A549 (cell line): ENCODE measurements around the gene NLRC3. TPM values are rescaled to one million over a fixed set of nuclear protein-coding genes. Genes with fewer than 3 reads are reported as not detected.

Experiments
- ATAC-seq, 2 experiments: fragments of 200-7000 bp in 1 of 2; fragments of >200 bp in 1 of 2; cut with Nextera tagmentation in 1 of 2; cut with Tn5 transposase in 1 of 2; 3 replicates each; pipeline versions ENCODE4 v1.8.0 to v1.9.1; 2018 to 2020; ENCODE audit warnings: mild to moderate bottlenecking in 1 of 2, moderate library complexity in 1 of 2
- CTCF ChIA-PET: fragments of 300-600 bp; sonication (Branson Sonifier 250); formaldehyde crosslinking; extraction: SDS; loops from one replicate; lab custom pipeline; 2021; ENCODE audit warnings: antibody characterized with exemption, inconsistent platforms; lab: Yijun Ruan, JAX
- POLR2A ChIA-PET: fragments of 350-600 bp; formaldehyde crosslinking; extraction: SDS; loops from one replicate; lab custom pipeline; 2021; ENCODE audit warnings: antibody characterized with exemption, inconsistent platforms; lab: Yijun Ruan, JAX
- DNase-seq, 2 experiments: peaks; one replicate each; pipeline versions ENCODE4 v3.0.0 to v3.0.0-alpha.2; 2011 to 2016; ENCODE audit warnings: low read depth in 1 of 2, low spot score in 1 of 2
- FAIRE-seq: peaks from 2 replicates; lab custom pipeline; 2011; peaks lifted over from hg19 to GRCh38; lab: Jason Lieb, UNC
- H3K27ac ChIP-seq, 2 experiments: fragments of >200 bp; sonication (Bioruptor Twin); formaldehyde crosslinking; 3 replicates each; pipeline ENCODE4 v1.5.1; 2016 to 2017
- H3K4me1 ChIP-seq: fragments of >200 bp; sonication (Bioruptor Twin); formaldehyde crosslinking; 3 replicates; pipeline ENCODE4 v1.6.1; 2016
- H3K4me2 ChIP-seq: fragments of >200 bp; sonication (Bioruptor Twin); formaldehyde crosslinking; 3 replicates; pipeline ENCODE4 v1.6.1; 2016
- H3K4me3 ChIP-seq: fragments of >200 bp; sonication (Bioruptor Twin); formaldehyde crosslinking; 3 replicates; pipeline ENCODE4 v1.5.1; 2016
- H3K9me3 ChIP-seq: fragments of >200 bp; sonication (Bioruptor Twin); formaldehyde crosslinking; 3 replicates; pipeline ENCODE4 v1.6.1; 2016
- CBX2 ChIP-seq: fragments of 200-600 bp; sonication (generic); IDR thresholded peaks from 2 replicates; pipeline ENCODE4 v1.6.1; 2016; ENCODE audit warnings: low read depth, mild to moderate bottlenecking, borderline replicate concordance
- CBX8 ChIP-seq: fragments of 200-600 bp; sonication (generic); IDR thresholded peaks from 2 replicates; pipeline ENCODE4 v1.6.1; 2016
- CHD2 ChIP-seq: fragments of 150-350 bp; IDR thresholded peaks from 2 replicates; pipeline ENCODE4 v1.6.1; 2014; ENCODE audit warnings: low read length; ENCODE audit not compliant: partially characterized antibody
- EHF ChIP-seq: fragments of 250-450 bp; sonication (Bioruptor Pico); IDR thresholded peaks from 2 replicates; pipeline ENCODE4 v1.5.0; 2020; ENCODE audit warnings: mild to moderate bottlenecking
- ELK1 ChIP-seq: fragments of 150-350 bp; IDR thresholded peaks from 2 replicates; pipeline ENCODE4 v1.6.1; 2014; ENCODE audit warnings: low read depth, mild to moderate bottlenecking, low read length
- EP300 ChIP-seq, 2 experiments: fragments of >200 bp; sonication (Bioruptor Twin); formaldehyde crosslinking; IDR thresholded peaks; 2 replicates in 1 of 2; 3 replicates in 1 of 2; pipeline ENCODE4 v1.6.1; 2016 to 2017
- ESRRA ChIP-seq: fragments of 150-350 bp; IDR thresholded peaks from 2 replicates; pipeline ENCODE4 v1.6.1; 2014; ENCODE audit warnings: mild to moderate bottlenecking, low read length, borderline replicate concordance
- FOSL2 ChIP-seq, 2 experiments: fragments of 450-650 bp in 1 of 2; fragments of >200 bp in 1 of 2; sonication (Bioruptor Twin) in 1 of 2; formaldehyde crosslinking; IDR thresholded peaks; 2 replicates each; pipeline versions ENCODE4 v1.5.0 to v1.6.1; 2016 to 2020; ENCODE audit warnings: mild to moderate bottlenecking in 1 of 2, moderate library complexity in 1 of 2
- GATA3 ChIP-seq: IDR thresholded peaks from 2 replicates; pipeline ENCODE4 v1.6.1; 2012; ENCODE audit warnings: borderline replicate concordance
- HDAC2 ChIP-seq: fragments of 200-600 bp; sonication (generic); IDR thresholded peaks from 2 replicates; pipeline ENCODE4 v1.6.1; 2016
- HEYL ChIP-seq: fragments of 250-450 bp; sonication (Bioruptor Pico); IDR thresholded peaks from 2 replicates; pipeline ENCODE4 v1.8.0; 2021; ENCODE audit warnings: mild to moderate bottlenecking, moderate library complexity
- HMGXB4 ChIP-seq: fragments of 250-450 bp; sonication (Bioruptor Pico); IDR thresholded peaks from 2 replicates; pipeline ENCODE4 v1.5.0; 2021; ENCODE audit warnings: mild to moderate bottlenecking, moderate library complexity, borderline replicate concordance
- HOXB13 ChIP-seq: fragments of 250-450 bp; sonication (Bioruptor Pico); IDR thresholded peaks from 2 replicates; pipeline ENCODE4 v1.5.0; 2020; ENCODE audit warnings: low read depth, mild to moderate bottlenecking, moderate library complexity
- HOXB5 ChIP-seq: fragments of 250-450 bp; sonication (Bioruptor Pico); IDR thresholded peaks from 2 replicates; pipeline ENCODE4 v1.5.0; 2020; ENCODE audit warnings: mild to moderate bottlenecking, moderate library complexity
- KDM1A ChIP-seq: fragments of 200-600 bp; sonication (generic); IDR thresholded peaks from 2 replicates; pipeline ENCODE4 v1.6.1; 2016; ENCODE audit warnings: low read depth, mild to moderate bottlenecking
- MAFK ChIP-seq: fragments of 450-650 bp; IDR thresholded peaks from 2 replicates; pipeline ENCODE4 v1.6.1; 2014; ENCODE audit not compliant: partially characterized antibody
- MAX ChIP-seq: IDR thresholded peaks from 2 replicates; pipeline ENCODE4 v1.6.1; 2012
- MAZ ChIP-seq: fragments of 150-350 bp; IDR thresholded peaks from 2 replicates; pipeline ENCODE4 v1.6.1; 2014; ENCODE audit warnings: antibody characterized with exemption, low read depth, low read length, borderline replicate concordance
- NPAS2 ChIP-seq: fragments of 250-450 bp; sonication (Bioruptor Pico); IDR thresholded peaks from 2 replicates; pipeline ENCODE4 v1.8.0; 2022; ENCODE audit warnings: mild to moderate bottlenecking, moderate library complexity, borderline replicate concordance
- PHF8 ChIP-seq: fragments of 200-600 bp; sonication (generic); IDR thresholded peaks from 2 replicates; pipeline ENCODE4 v1.6.1; 2016; ENCODE audit warnings: low read depth, mild to moderate bottlenecking, antibody characterized with exemption, moderate library complexity, borderline replicate concordance
- RAD21 ChIP-seq, 2 experiments: fragments of >200 bp in 1 of 2; sonication (Bioruptor Twin) in 1 of 2; formaldehyde crosslinking in 1 of 2; IDR thresholded peaks in 1 of 2; conservative IDR thresholded peaks in 1 of 2; 2 replicates in 1 of 2; 3 replicates in 1 of 2; pipeline ENCODE4 v1.6.1; 2012 to 2018; ENCODE audit warnings: inconsistent platforms in 1 of 2
- RFX5 ChIP-seq: fragments of 450-650 bp; IDR thresholded peaks from 2 replicates; pipeline ENCODE4 v1.7.1; 2014; ENCODE audit warnings: antibody characterized with exemption, mild to moderate bottlenecking, moderate library complexity
- RNF2 ChIP-seq: fragments of 200-600 bp; sonication (generic); IDR thresholded peaks from 2 replicates; pipeline ENCODE4 v1.6.1; 2016; ENCODE audit warnings: low read depth, mild to moderate bottlenecking, antibody characterized with exemption, moderate library complexity, borderline replicate concordance
- TP53 ChIP-seq: fragments of 250-450 bp; sonication (Bioruptor Pico); IDR thresholded peaks from 2 replicates; pipeline ENCODE4 v1.5.0; 2021; ENCODE audit warnings: mild to moderate bottlenecking, moderate library complexity
- USF2 ChIP-seq: fragments of 450-650 bp; IDR thresholded peaks from 2 replicates; pipeline ENCODE4 v1.6.1; 2014; ENCODE audit warnings: antibody characterized with exemption
- ZFP36 ChIP-seq: fragments of 450-650 bp; IDR thresholded peaks from 2 replicates; pipeline ENCODE4 v1.6.1; 2014; ENCODE audit warnings: borderline replicate concordance; ENCODE audit not compliant: partially characterized antibody
- ZNF302 ChIP-seq: fragments of 250-450 bp; sonication (Bioruptor Pico); IDR thresholded peaks from 2 replicates; pipeline ENCODE4 v1.9.0; 2021; ENCODE audit warnings: inconsistent platforms, mild to moderate bottlenecking, moderate library complexity
- WGBS: methylation state at CpG from one replicate; pipeline ENCODE4 v1.1.6; 2017; ENCODE audit errors: missing lambda C conversion rate; 5-methylcytosine and 5-hydroxymethylcytosine counted together
- polyA plus RNA-seq, 4 experiments: library from polyadenylated mRNA; depleted of rRNA in 3 of 4; stranded (reverse); fragments of >200 nt; fragmentation: RNase III in 1 of 4; extraction: RNeasy Plus Mini Kit Qiagen cat#74134 plus additional on column Dnase treatment in 1 of 4; gene quantifications; 2 replicates in 3 of 4; 3 replicates in 1 of 4; pipeline ENCODE4 v1.2.3, GENCODE V29; 2011 to 2017

The NLRC3 gene
- polyA plus RNA-seq, 2 of the 4 experiments (the other 2 are of a cell fraction) = 0.04 TPM; not detected in 1

GRCh38 chr16:3595521-3596021, 18.4 kb upstream of the NLRC3 start:
- H3K9me3 ChIP-seq = peaks cover 8% of the 10 kb centered on the region; the same call in 1 of the 3 replicates
- ATAC-seq (no peak), DNase-seq (no peak), FAIRE-seq (no peak)
- CTCF ChIA-PET = interaction anchor here (1.1 kb wide), 1 partner anchor 12 kb away, joined by 3 read pairs; no protein-coding TSS in a partner anchor
- H3K4me3 ChIP-seq = no peak overlapping the region
- 93% methylated on average over 19 of the region's 19 CpGs for WGBS
- no peak overlapping the region for H3K27ac ChIP-seq
- TF ChIP-seq HMGXB4 = no peak
- TF ChIP-seq ZFP36 = no peak
- no peak for TF ChIP-seq RAD21 (conservative IDR thresholded peaks at IDR 0.05 in 1 of 2, IDR thresholded peaks at IDR 0.05 in 1 of 2)
- no peak for TF ChIP-seq MAFK
- no peak for TF ChIP-seq HOXB13 (CRISPR knock-in tag)
- no peak for TF ChIP-seq KDM1A
- TF ChIP-seq HDAC2 = no peak
- no peak for TF ChIP-seq EHF (CRISPR knock-in tag)
- no peak for TF ChIP-seq CBX8
- TF ChIP-seq ZNF302 (CRISPR knock-in tag) = no peak
- TF ChIP-seq RFX5 = no peak
- H3K4me2 ChIP-seq = no peak overlapping the region
- H3K4me1 ChIP-seq = no peaks in the 10 kb centered on the region
- POLR2A ChIA-PET = no interaction called here

GRCh38 chr16:3595110-3595486, 17.9 kb upstream of the NLRC3 start:
- peaks cover 6% of the 10 kb centered on the region; the same call in 1 of the 3 replicates for H3K9me3 ChIP-seq
- POLR2A ChIA-PET = no interaction called here
- TF ChIP-seq ZFP36 (no peak), EP300 (IDR thresholded peaks at IDR 0.05) (no peak), RNF2 (no peak), USF2 (no peak), HDAC2 (no peak), PHF8 (no peak), TP53 (CRISPR knock-in tag) (no peak), HOXB5 (no peak), HEYL (CRISPR knock-in tag) (no peak), GATA3 (no peak), EHF (CRISPR knock-in tag) (no peak), ELK1 (no peak), CBX2 (no peak), MAZ (no peak), FOSL2 (IDR thresholded peaks at IDR 0.05) (no peak), FOSL2 (CRISPR knock-in tag; IDR thresholded peaks at IDR 0.05) (no peak), NPAS2 (no peak), CHD2 (no peak), MAX (no peak), ZNF302 (CRISPR knock-in tag) (no peak), ESRRA (no peak)
- WGBS = 95% methylated on average over 7 of the region's 11 CpGs
- no peak for ATAC-seq
- FAIRE-seq = no peak
- H3K4me1 ChIP-seq = no peaks in the 10 kb centered on the region
- DNase-seq = no peak
- CTCF ChIA-PET = interaction anchor here (1.1 kb wide), 1 partner anchor 11 kb away, joined by 3 read pairs; no protein-coding TSS in a partner anchor
- H3K27ac ChIP-seq = no peak overlapping the region
- H3K4me3 ChIP-seq = no peak overlapping the region
- H3K4me2 ChIP-seq = no peak overlapping the region
